Activated naive CD8-positive, alpha-beta T cell treated with anti-CD3 and anti-CD28 coated beads, Interleukin-2, amount 10 ng/mL, durations not matched to agents 7 days and 5 days (primary cell): Measurements from ENCODE around the gene CSTF1. TPM values are rescaled to one million over a fixed set of nuclear protein-coding genes. Genes with fewer than 3 reads are reported as not detected.
A peak's percentile ranks its signal among the peaks of the same experiment; 100 is the strongest.

Source experiments
- ATAC-seq: fragments of 150-1000 bp; cut with Tn5 transposase; one replicate; pipeline ENCODE4 v1.10.0; 2021; ENCODE audit warnings: low read depth, moderate library complexity
- POLR2A ChIA-PET: fragments of 350-600 bp; sonication (Branson Sonifier 250); formaldehyde crosslinking; loops from one replicate; lab custom pipeline; 2021; ENCODE audit warnings: antibody characterized with exemption; lab: Charles Lee
- DNase-seq: peaks from one replicate; pipeline ENCODE4 v3.0.0; 2021
- H3K27ac Mint-ChIP-seq: one replicate; pipeline ENCODE4 v1.8.0; 2022; ENCODE audit warnings: mild to moderate bottlenecking, mixed read lengths
- H3K27me3 Mint-ChIP-seq: one replicate; pipeline ENCODE4 v1.8.0; 2022; ENCODE audit warnings: mild to moderate bottlenecking, moderate library complexity, mixed read lengths
- H3K36me3 Mint-ChIP-seq: one replicate; pipeline ENCODE4 v1.8.0; 2021; ENCODE audit warnings: mild to moderate bottlenecking, mixed read lengths
- H3K4me1 Mint-ChIP-seq: one replicate; pipeline ENCODE4 v1.8.0; 2021; ENCODE audit warnings: mixed read lengths
- H3K4me3 Mint-ChIP-seq: one replicate; pipeline ENCODE4 v1.8.0; 2022; ENCODE audit warnings: mild to moderate bottlenecking, moderate library complexity, mixed read lengths
- H3K9me3 Mint-ChIP-seq: one replicate; pipeline ENCODE4 v1.8.0; 2021; ENCODE audit warnings: mixed read lengths
- total RNA-seq, 2 experiments: library from RNA; stranded (reverse); gene quantifications; one replicate each; pipeline ENCODE4 v1.2.3, GENCODE V29; 2021

CSTF1 gene
- total RNA-seq, 2 experiments from 2014 or later = 55.7 to 58.3 TPM

- H3K9me3 Mint-ChIP-seq = no peaks in the 10 kb centered on the region
- POLR2A ChIA-PET = no interaction called here
- H3K27ac Mint-ChIP-seq = no peak overlapping the region
- peaks cover 48% of the 10 kb centered on the region for H3K4me1 Mint-ChIP-seq
- ATAC-seq (no peak), DNase-seq (no peak)
- peaks cover 53% of the 10 kb centered on the region for H3K36me3 Mint-ChIP-seq
- H3K4me3 Mint-ChIP-seq = no peak overlapping the region
- no peaks in the 10 kb centered on the region for H3K27me3 Mint-ChIP-seq
These were observed 34.5 kb downstream of the CSTF1 start for GRCh38 chr20:56426926-56427325.

- Mint-ChIP-seq H3K4me1 (peaks cover 40% of the 10 kb centered on the region), H3K27me3 (no peaks in the 10 kb centered on the region), H3K9me3 (no peaks in the 10 kb centered on the region), H3K36me3 (peaks cover 49% of the 10 kb centered on the region), H3K27ac (no peak overlapping the region), H3K4me3 (no peak overlapping the region)
- ATAC-seq = no peak
- POLR2A ChIA-PET = interaction anchor here (1.9 to 2.5 kb wide), 2 partner anchors 12 to 15 kb away, joined by 6 read pairs; partner anchors contain the start of gene CASS4
- DNase-seq = no peak
These were observed 35.4 kb downstream of the CSTF1 start for GRCh38 chr20:56427797-56428196.

GRCh38 chr20:56428410-56428809, 36.0 kb downstream of the CSTF1 start:
- DNase-seq (no peak), ATAC-seq (no peak)
- POLR2A ChIA-PET = interaction anchor here (0.7 to 2.5 kb wide), 3 partner anchors 12 to 16 kb away, joined by 3 to 6 read pairs (median 6); partner anchors contain the start of gene CASS4
- peaks cover 38% of the 10 kb centered on the region for H3K4me1 Mint-ChIP-seq
- no peaks in the 10 kb centered on the region for H3K9me3 Mint-ChIP-seq
- H3K27ac Mint-ChIP-seq = no peak overlapping the region
- H3K27me3 Mint-ChIP-seq = no peaks in the 10 kb centered on the region
- peak overlapping the region; percentile 83 for H3K4me3 Mint-ChIP-seq
- peaks cover 55% of the 10 kb centered on the region for H3K36me3 Mint-ChIP-seq

GRCh38 chr20:56428881-56429280, 36.4 kb downstream of the CSTF1 start:
- no peaks in the 10 kb centered on the region for H3K9me3 Mint-ChIP-seq
- peaks cover 57% of the 10 kb centered on the region for H3K36me3 Mint-ChIP-seq
- ATAC-seq = no peak
- no peak for DNase-seq
- peaks cover 38% of the 10 kb centered on the region for H3K4me1 Mint-ChIP-seq
- POLR2A ChIA-PET = interaction anchor here (0.7 to 2.5 kb wide), 3 partner anchors 11 to 16 kb away, joined by 3 to 6 read pairs (median 6); partner anchors contain the start of gene CASS4
- peak overlapping the region; percentile 91 for H3K27ac Mint-ChIP-seq
- no peaks in the 10 kb centered on the region for H3K27me3 Mint-ChIP-seq
- peak overlapping the region; percentile 83 for H3K4me3 Mint-ChIP-seq

GRCh38 chr20:56429502-56429901, 37.1 kb downstream of the CSTF1 start:
- Mint-ChIP-seq H3K27me3 (no peaks in the 10 kb centered on the region), H3K9me3 (no peaks in the 10 kb centered on the region), H3K36me3 (peaks cover 61% of the 10 kb centered on the region), H3K27ac (peak overlapping the region; percentile 91), H3K4me1 (peaks cover 38% of the 10 kb centered on the region), H3K4me3 (peak overlapping the region; percentile 83)
- no peak for DNase-seq
- peak; percentile 27 for ATAC-seq
- POLR2A ChIA-PET = interaction anchor here (1.4 to 2.5 kb wide), 3 partner anchors 10 to 17 kb away, joined by 5 to 6 read pairs (median 6); partner anchors contain the start of gene CASS4

GRCh38 chr20:56429941-56430340, 37.5 kb downstream of the CSTF1 start:
- peaks cover 58% of the 10 kb centered on the region for H3K36me3 Mint-ChIP-seq
- H3K4me3 Mint-ChIP-seq = peak overlapping the region; percentile 83
- POLR2A ChIA-PET = interaction anchor here (1.4 to 2.5 kb wide), 2 partner anchors 10 to 18 kb away, joined by 5 to 6 read pairs; partner anchors contain the start of gene CASS4
- DNase-seq = no peak
- peak overlapping the region; percentile 91 for H3K27ac Mint-ChIP-seq
- peaks cover 36% of the 10 kb centered on the region for H3K4me1 Mint-ChIP-seq
- ATAC-seq = no peak
- no peaks in the 10 kb centered on the region for H3K9me3 Mint-ChIP-seq
- no peaks in the 10 kb centered on the region for H3K27me3 Mint-ChIP-seq

- POLR2A ChIA-PET = interaction anchor here (1.4 to 2.5 kb wide), 2 partner anchors 10 to 18 kb away, joined by 5 to 6 read pairs; partner anchors contain the start of gene CASS4
- peaks cover 36% of the 10 kb centered on the region for H3K4me1 Mint-ChIP-seq
These were observed 38.0 kb downstream of the CSTF1 start for GRCh38 chr20:56430461-56430860.

GRCh38 chr20:56430957-56431356, 38.5 kb downstream of the CSTF1 start:
- Mint-ChIP-seq H3K27me3 (no peaks in the 10 kb centered on the region), H3K27ac (no peak overlapping the region), H3K36me3 (peaks cover 54% of the 10 kb centered on the region), H3K9me3 (no peaks in the 10 kb centered on the region), H3K4me1 (peaks cover 34% of the 10 kb centered on the region), H3K4me3 (no peak overlapping the region)
- DNase-seq (no peak), ATAC-seq (no peak)
- POLR2A ChIA-PET = interaction anchor here (1.4 kb wide), 1 partner anchor 19 kb away, joined by 5 read pairs; the partner anchor contains the start of gene CASS4

More at GRCh38 chr20:56430461-56430860, 38.0 kb downstream of the CSTF1 start:
- H3K27me3 Mint-ChIP-seq = no peaks in the 10 kb centered on the region
- H3K27ac Mint-ChIP-seq = no peak overlapping the region
- H3K36me3 Mint-ChIP-seq = peaks cover 57% of the 10 kb centered on the region
- DNase-seq = no peak
- peak overlapping the region; percentile 83 for H3K4me3 Mint-ChIP-seq
- ATAC-seq = no peak
- H3K9me3 Mint-ChIP-seq = no peaks in the 10 kb centered on the region

- ATAC-seq (no peak), DNase-seq (no peak)
- Mint-ChIP-seq H3K27ac (no peak overlapping the region), H3K4me3 (no peak overlapping the region), H3K9me3 (no peaks in the 10 kb centered on the region), H3K4me1 (peaks cover 33% of the 10 kb centered on the region), H3K27me3 (no peaks in the 10 kb centered on the region), H3K36me3 (peaks cover 53% of the 10 kb centered on the region)
- POLR2A ChIA-PET = no interaction called here
These were observed 39.0 kb downstream of the CSTF1 start for GRCh38 chr20:56431471-56431870.

- H3K27ac Mint-ChIP-seq = peak overlapping the region; percentile 40
- no peaks in the 10 kb centered on the region for H3K27me3 Mint-ChIP-seq
- POLR2A ChIA-PET = interaction anchor here (0.6 to 1.0 kb wide), 2 partner anchors 10 to 15 kb away, joined by 4 to 5 read pairs; no protein-coding TSS in a partner anchor
- ATAC-seq = no peak
- H3K4me3 Mint-ChIP-seq = no peak overlapping the region
- no peak for DNase-seq
- no peaks in the 10 kb centered on the region for H3K9me3 Mint-ChIP-seq
- H3K36me3 Mint-ChIP-seq = peaks cover 54% of the 10 kb centered on the region
- peaks cover 28% of the 10 kb centered on the region for H3K4me1 Mint-ChIP-seq
These were observed 40.9 kb downstream of the CSTF1 start for GRCh38 chr20:56433221-56433879.

GRCh38 chr20:56433880-56434255, 41.4 kb downstream of the CSTF1 start:
- ATAC-seq (no peak), DNase-seq (no peak)
- Mint-ChIP-seq H3K4me3 (no peak overlapping the region), H3K27me3 (no peaks in the 10 kb centered on the region), H3K36me3 (peaks cover 55% of the 10 kb centered on the region), H3K9me3 (no peaks in the 10 kb centered on the region), H3K27ac (no peak overlapping the region), H3K4me1 (peaks cover 30% of the 10 kb centered on the region)
- POLR2A ChIA-PET = no interaction called here

- H3K27ac Mint-ChIP-seq = no peak overlapping the region
- POLR2A ChIA-PET = interaction anchor here (0.8 to 2.0 kb wide), 2 partner anchors 18 to 25 kb away, joined by 4 to 6 read pairs; partner anchors contain the start of gene CASS4
- no peaks in the 10 kb centered on the region for H3K27me3 Mint-ChIP-seq
- peaks cover 39% of the 10 kb centered on the region for H3K4me1 Mint-ChIP-seq
- H3K4me3 Mint-ChIP-seq = no peak overlapping the region
- ATAC-seq = no peak
- no peaks in the 10 kb centered on the region for H3K9me3 Mint-ChIP-seq
- peaks cover 46% of the 10 kb centered on the region for H3K36me3 Mint-ChIP-seq
- DNase-seq = no peak
These were observed 44.9 kb downstream of the CSTF1 start for GRCh38 chr20:56437196-56437960.

- Mint-ChIP-seq H3K27ac (peak overlapping the region; percentile 67), H3K4me1 (peaks cover 42% of the 10 kb centered on the region), H3K9me3 (no peaks in the 10 kb centered on the region), H3K36me3 (peaks cover 43% of the 10 kb centered on the region), H3K4me3 (no peak overlapping the region), H3K27me3 (no peaks in the 10 kb centered on the region)
- POLR2A ChIA-PET = no interaction called here
- DNase-seq (no peak), ATAC-seq (no peak)
These were observed 45.8 kb downstream of the CSTF1 start for GRCh38 chr20:56438284-56438683.
